Esophagus squamous epithelium (tissue), 5 donors: Measurements from ENCODE around the gene HS3ST2. TPM values are rescaled to one million over a fixed set of nuclear protein-coding genes. Genes with fewer than 3 reads are reported as not detected.

ENCODE experiments used
- DNase-seq: peaks from one replicate; lab custom pipeline; 2025; lab: John Stamatoyannopoulos, UW
- H3K27ac ChIP-seq, 4 donors: fragments of 200-600 bp; sonication (generic); one replicate each; pipeline ENCODE4 v1.5.1; 2016 to 2019; ENCODE audit warnings: mild to moderate bottlenecking in 1 of 4
- H3K27me3 ChIP-seq, 4 donors: fragments of 200-600 bp; sonication (generic); 1 replicate in 3 of 4; 2 replicates in 1 of 4; pipeline versions ENCODE4 v1.5.1 to v1.6.0; 2017 to 2021; ENCODE audit warnings: antibody characterized with exemption in 1 of 4
- H3K36me3 ChIP-seq, 3 donors: fragments of 200-600 bp; sonication (generic); one replicate each; pipeline ENCODE4 v1.5.1; 2016 to 2019
- H3K4me1 ChIP-seq, 3 donors: fragments of 200-600 bp; sonication (generic); one replicate each; pipeline ENCODE4 v1.5.1; 2017 to 2019
- H3K4me3 ChIP-seq, 4 donors: fragments of 200-600 bp; sonication (generic); 1 replicate in 3 of 4; 2 replicates in 1 of 4; pipeline ENCODE4 v1.5.1; 2016 to 2019; ENCODE audit warnings: mild to moderate bottlenecking in 2 of 4, moderate library complexity in 1 of 4
- H3K9me3 ChIP-seq, 3 donors: fragments of 200-600 bp; sonication (generic); one replicate each; pipeline ENCODE4 v1.5.1; 2016 to 2019
- POLR2A ChIP-seq, 4 donors: fragments of 450-650 bp; IDR thresholded peaks; one replicate each; pipeline ENCODE4 v1.6.1; 2017; ENCODE audit warnings: antibody characterized with exemption in 4 of 4, mild to moderate bottlenecking in 4 of 4, moderate library complexity in 3 of 4
- WGBS, 2 donors: methylation state at CpG; one replicate each; pipeline ENCODE4 v1.1.5; 2018; 5-methylcytosine and 5-hydroxymethylcytosine counted together
- intact Hi-C: fragments of 100-400 bp; cut with DNase I; formaldehyde crosslinking; loops from one replicate; pipeline ENCODE4 v1.15.0; 2022
- total RNA-seq, 4 donors: library from RNA; depleted of rRNA; stranded (reverse); fragments of >200 nt; gene quantifications; one replicate each; pipeline ENCODE4 v1.1.0, GENCODE V29; 2016
- TF ChIP-seq, protein P1 (sequence below), 6 experiments: fragments of 450-650 bp in 4 of 6; fragments of 200-600 bp in 2 of 6; sonication (generic) in 2 of 6; IDR thresholded peaks; one replicate each; pipeline ENCODE4 v1.5.1; 2016 to 2019; ENCODE audit warnings: antibody characterized with exemption in 6 of 6, mild to moderate bottlenecking in 4 of 6, moderate library complexity in 4 of 6
- donor health status: DM: yes; HTN: yes; CAD: no.

HS3ST2 gene
- total RNA-seq, 4 donors from 2014 or later = 0.12 to 0.76 (median 0.30) TPM; not detected in 1

- peaks cover 0 to 28% (median 0%) of the 10 kb centered on the region in 4 donors for H3K27me3 ChIP-seq
- no peak overlapping the region for H3K4me3 ChIP-seq
- H3K4me1 ChIP-seq = no peaks in the 10 kb centered on the region
- no peak for DNase-seq
- H3K36me3 ChIP-seq = no peaks in the 10 kb centered on the region
- WGBS, 2 donors = 76 to 89% methylated on average over 1 of the region's 1 CpG
- H3K9me3 ChIP-seq = no peaks in the 10 kb centered on the region
- H3K27ac ChIP-seq = no peak overlapping the region
- TF ChIP-seq POLR2A (IDR thresholded peaks at IDR 0.05) = no peak
- TF ChIP-seq, protein P1, sequence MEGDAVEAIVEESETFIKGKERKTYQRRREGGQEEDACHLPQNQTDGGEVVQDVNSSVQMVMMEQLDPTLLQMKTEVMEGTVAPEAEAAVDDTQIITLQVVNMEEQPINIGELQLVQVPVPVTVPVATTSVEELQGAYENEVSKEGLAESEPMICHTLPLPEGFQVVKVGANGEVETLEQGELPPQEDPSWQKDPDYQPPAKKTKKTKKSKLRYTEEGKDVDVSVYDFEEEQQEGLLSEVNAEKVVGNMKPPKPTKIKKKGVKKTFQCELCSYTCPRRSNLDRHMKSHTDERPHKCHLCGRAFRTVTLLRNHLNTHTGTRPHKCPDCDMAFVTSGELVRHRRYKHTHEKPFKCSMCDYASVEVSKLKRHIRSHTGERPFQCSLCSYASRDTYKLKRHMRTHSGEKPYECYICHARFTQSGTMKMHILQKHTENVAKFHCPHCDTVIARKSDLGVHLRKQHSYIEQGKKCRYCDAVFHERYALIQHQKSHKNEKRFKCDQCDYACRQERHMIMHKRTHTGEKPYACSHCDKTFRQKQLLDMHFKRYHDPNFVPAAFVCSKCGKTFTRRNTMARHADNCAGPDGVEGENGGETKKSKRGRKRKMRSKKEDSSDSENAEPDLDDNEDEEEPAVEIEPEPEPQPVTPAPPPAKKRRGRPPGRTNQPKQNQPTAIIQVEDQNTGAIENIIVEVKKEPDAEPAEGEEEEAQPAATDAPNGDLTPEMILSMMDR (IDR thresholded peaks at IDR 0.05) = no peak
- intact Hi-C loops = no loop called here
Observed at GRCh38 chr16:22771551-22771950, 42.4 kb upstream of the HS3ST2 start.

- no peak for TF ChIP-seq POLR2A (IDR thresholded peaks at IDR 0.05)
- TF ChIP-seq, protein P1 (IDR thresholded peaks at IDR 0.05) = no peak
- peaks cover 0 to 21% (median 0%) of the 10 kb centered on the region in 4 donors for H3K27me3 ChIP-seq
- no peaks in the 10 kb centered on the region for H3K36me3 ChIP-seq
- no peak for DNase-seq
- H3K4me3 ChIP-seq = no peak overlapping the region
- no peaks in the 10 kb centered on the region for H3K4me1 ChIP-seq
- WGBS, 2 donors = 35 to 38% methylated on average over 6 of the region's 6 CpGs
- no peaks in the 10 kb centered on the region for H3K9me3 ChIP-seq
- no peak overlapping the region for H3K27ac ChIP-seq
- intact Hi-C loops = no loop called here
Observed at GRCh38 chr16:22775220-22775922, 38.6 kb upstream of the HS3ST2 start.

DNA sequence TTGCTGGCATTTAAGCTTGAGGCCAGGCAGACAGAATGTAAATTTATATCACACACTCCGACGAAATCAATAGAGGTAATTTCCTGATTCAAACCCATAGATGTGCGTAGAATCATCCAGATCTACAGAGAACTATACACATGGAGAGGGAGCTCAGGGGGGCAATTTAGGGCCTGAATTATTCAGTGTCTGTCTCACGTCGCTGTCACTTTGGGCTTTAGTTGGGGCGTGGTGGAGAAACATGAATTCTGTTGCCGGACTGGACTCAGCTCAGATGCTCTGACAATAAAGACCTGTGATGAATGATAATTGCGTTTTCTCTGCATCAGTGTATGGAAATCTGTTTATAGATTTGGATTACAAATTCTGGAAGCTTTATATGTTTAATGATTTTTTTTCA lies 32.5 kb upstream of the HS3ST2 start:
- H3K27ac ChIP-seq = no peak overlapping the region
- no peak overlapping the region for H3K4me3 ChIP-seq
- TF ChIP-seq, protein P1 (IDR thresholded peaks at IDR 0.05) = no peak
- H3K9me3 ChIP-seq = no peaks in the 10 kb centered on the region
- no peaks in the 10 kb centered on the region for H3K36me3 ChIP-seq
- intact Hi-C loops = no loop called here
- DNase-seq = no peak
- no peaks in the 10 kb centered on the region for H3K4me1 ChIP-seq
- H3K27me3 ChIP-seq = no peaks in the 10 kb centered on the region
- WGBS, 2 donors = 70 to 84% methylated on average over 8 of the region's 8 CpGs

- no peaks in the 10 kb centered on the region for H3K27me3 ChIP-seq
- H3K4me3 ChIP-seq = no peak overlapping the region
- intact Hi-C loops = no loop called here
- no peak overlapping the region for H3K27ac ChIP-seq
- H3K36me3 ChIP-seq = no peaks in the 10 kb centered on the region
- WGBS, 2 donors = 8 to 32% methylated on average over 4 of the region's 4 CpGs
- H3K4me1 ChIP-seq = no peaks in the 10 kb centered on the region
- DNase-seq = no peak
- TF ChIP-seq, protein P1 (IDR thresholded peaks at IDR 0.05) = no peak
- TF ChIP-seq POLR2A (IDR thresholded peaks at IDR 0.05) = no peak
- H3K9me3 ChIP-seq = no peaks in the 10 kb centered on the region
Observed at GRCh38 chr16:22782314-22782713, 31.6 kb upstream of the HS3ST2 start.

- Histone ChIP-seq H3K4me1 (no peaks in the 10 kb centered on the region), H3K9me3 (no peaks in the 10 kb centered on the region), H3K36me3 (no peaks in the 10 kb centered on the region), H3K4me3 (no peak overlapping the region), H3K27ac (no peak overlapping the region), H3K27me3 (no peaks in the 10 kb centered on the region)
- TF ChIP-seq, protein P1 (IDR thresholded peaks at IDR 0.05) = no peak
- no peak for TF ChIP-seq POLR2A (IDR thresholded peaks at IDR 0.05)
- WGBS, 2 donors = 51 to 62% methylated on average over 6 of the region's 6 CpGs
- intact Hi-C loops = no loop called here
- DNase-seq = no peak
Observed at GRCh38 chr16:22784690-22785214, 29.2 kb upstream of the HS3ST2 start.
